HG03064 (cell line): ENCODE measurements around the gene INPP5F.
"Not testable (repeated sequence)": the region's sequence is repeated elsewhere in the genome, so short reads cannot be mapped to it uniquely, and the experiment has no call there.

Experiments
- ATAC-seq: cut with Tn5 transposase; IDR thresholded peaks from one replicate; pipeline ENCODE4 v1.9.1; 2021; ENCODE audit warnings: low read depth; ENCODE audit not compliant: unreplicated experiment

INPP5F gene

GRCh38 chr10:119858063-119858462 is 132.2 kb downstream of the INPP5F start:
- ATAC-seq: no peak

- no peak for ATAC-seq
These were observed 133.8 kb downstream of the INPP5F start for GRCh38 chr10:119859420-119860258.

GRCh38 chr10:119860866-119861607 is 135.2 kb downstream of the INPP5F start:
- no peak for ATAC-seq

- no peak for ATAC-seq
These were observed 136.7 kb downstream of the INPP5F start for GRCh38 chr10:119862524-119862923.

- ATAC-seq: no peak
These were observed 138.2 kb downstream of the INPP5F start for GRCh38 chr10:119863951-119864565.

- ATAC-seq: no peak
These were observed 139.9 kb downstream of the INPP5F start for GRCh38 chr10:119865699-119866240.

GRCh38 chr10:119867317-119867716 is 141.5 kb downstream of the INPP5F start:
- ATAC-seq: no peak

- ATAC-seq: not testable (repeated sequence)
These were observed 143.5 kb downstream of the INPP5F start for GRCh38 chr10:119869398-119869797.

- peak; percentile 40 for ATAC-seq
These were observed 146.2 kb downstream of the INPP5F start for GRCh38 chr10:119871881-119872609.

GRCh38 chr10:119872610-119872859 is 146.7 kb downstream of the INPP5F start, which contains the start of gene MCMBP:
TSS of gene MCMBP (minus strand) at chr10:119872843. CDS start at chr10:119872584, 259 bp downstream.
- ATAC-seq: no peak

- ATAC-seq: peak; percentile 90
These were observed 147.2 kb downstream of the INPP5F start for GRCh38 chr10:119872860-119873681.

- no peak for ATAC-seq
These were observed 152.7 kb downstream of the INPP5F start for GRCh38 chr10:119878524-119878923.
